ENCODE measurements around the gene LRRIQ1. TPM values are rescaled to one million over a fixed set of nuclear protein-coding genes. Genes with fewer than 3 reads are reported as not detected.

LRRIQ1 gene
- total RNA-seq, 4 donors from 2014 or later: 0.44 TPM; not detected in 3

DNA sequence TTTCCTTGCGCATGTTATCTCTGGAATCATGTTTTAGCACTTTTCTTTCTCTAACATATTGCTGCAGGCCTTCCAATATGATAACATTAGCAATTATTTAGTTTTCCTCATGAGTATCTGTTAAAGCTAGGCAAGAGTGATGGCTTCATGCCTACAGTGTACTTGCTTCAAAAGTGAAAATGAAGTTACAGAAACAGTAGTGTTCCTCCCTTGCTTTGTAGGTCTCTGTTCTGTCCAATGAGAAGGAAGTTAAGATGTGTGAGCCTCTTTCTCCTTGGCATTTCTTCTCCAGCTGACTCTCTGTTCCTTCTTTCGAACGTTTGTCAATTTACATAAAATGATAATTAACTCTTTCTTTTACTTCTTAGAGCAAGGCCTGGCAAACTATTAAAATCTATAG is 22.2 kb downstream of the LRRIQ1 start:
- TF ChIP-seq, protein P1, sequence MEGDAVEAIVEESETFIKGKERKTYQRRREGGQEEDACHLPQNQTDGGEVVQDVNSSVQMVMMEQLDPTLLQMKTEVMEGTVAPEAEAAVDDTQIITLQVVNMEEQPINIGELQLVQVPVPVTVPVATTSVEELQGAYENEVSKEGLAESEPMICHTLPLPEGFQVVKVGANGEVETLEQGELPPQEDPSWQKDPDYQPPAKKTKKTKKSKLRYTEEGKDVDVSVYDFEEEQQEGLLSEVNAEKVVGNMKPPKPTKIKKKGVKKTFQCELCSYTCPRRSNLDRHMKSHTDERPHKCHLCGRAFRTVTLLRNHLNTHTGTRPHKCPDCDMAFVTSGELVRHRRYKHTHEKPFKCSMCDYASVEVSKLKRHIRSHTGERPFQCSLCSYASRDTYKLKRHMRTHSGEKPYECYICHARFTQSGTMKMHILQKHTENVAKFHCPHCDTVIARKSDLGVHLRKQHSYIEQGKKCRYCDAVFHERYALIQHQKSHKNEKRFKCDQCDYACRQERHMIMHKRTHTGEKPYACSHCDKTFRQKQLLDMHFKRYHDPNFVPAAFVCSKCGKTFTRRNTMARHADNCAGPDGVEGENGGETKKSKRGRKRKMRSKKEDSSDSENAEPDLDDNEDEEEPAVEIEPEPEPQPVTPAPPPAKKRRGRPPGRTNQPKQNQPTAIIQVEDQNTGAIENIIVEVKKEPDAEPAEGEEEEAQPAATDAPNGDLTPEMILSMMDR (IDR thresholded peaks at IDR 0.05; ENCODE audit: low read depth): no peak

- TF ChIP-seq, protein P1 (IDR thresholded peaks at IDR 0.05; ENCODE audit: low read depth): no peak
Observed at GRCh38 chr12:85059594-85059993, 23.4 kb downstream of the LRRIQ1 start.

DNA sequence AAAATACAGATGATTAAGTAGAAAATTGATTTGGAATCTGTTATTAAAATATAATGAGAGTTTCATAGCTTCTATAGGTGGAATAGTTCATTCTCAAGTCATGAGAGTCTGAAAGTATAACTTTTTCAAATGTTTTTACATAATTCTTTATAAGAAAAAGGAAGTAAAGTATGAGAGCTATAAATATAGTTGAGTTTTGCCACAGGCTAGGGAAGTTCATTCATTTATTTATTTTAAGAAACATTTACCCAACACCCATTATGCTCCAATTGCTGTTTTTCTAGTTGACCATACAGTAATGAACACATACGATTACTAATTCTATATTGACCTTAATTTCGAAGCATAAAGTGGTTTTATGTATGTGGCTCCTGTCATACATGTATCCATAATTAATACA is 24.8 kb downstream of the LRRIQ1 start:
- TF ChIP-seq, protein P1 (IDR thresholded peaks at IDR 0.05; ENCODE audit: low read depth): no peak

GRCh38 chr12:85065837-85066482 is 29.8 kb downstream of the LRRIQ1 start:
- TF ChIP-seq, protein P1 (IDR thresholded peaks at IDR 0.05; ENCODE audit: low read depth): no peak

DNA sequence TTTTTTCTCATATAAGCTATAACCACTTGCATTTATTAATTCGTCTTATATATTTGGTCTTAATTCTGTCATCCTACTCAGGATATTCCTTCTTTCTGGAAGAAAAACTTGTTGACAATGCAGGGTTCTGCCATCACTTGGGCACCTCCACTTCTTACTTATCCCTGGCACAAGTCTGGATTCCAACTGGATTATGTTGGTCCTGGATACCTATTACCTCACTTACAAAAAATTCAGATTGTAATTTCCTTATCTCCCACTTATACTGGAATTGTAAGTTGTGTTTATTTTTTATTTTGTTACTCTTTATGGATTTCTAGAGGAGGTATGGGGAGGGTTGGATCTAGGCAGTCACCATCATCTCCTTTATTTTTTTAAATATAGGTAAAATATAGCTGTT is 36.7 kb downstream of the LRRIQ1 start:
- TF ChIP-seq, protein P1 (IDR thresholded peaks at IDR 0.05; ENCODE audit: low read depth): no peak

- TF ChIP-seq, protein P1 (IDR thresholded peaks at IDR 0.05; ENCODE audit: low read depth): no peak
Observed at GRCh38 chr12:85076688-85077430, 40.7 kb downstream of the LRRIQ1 start.

DNA sequence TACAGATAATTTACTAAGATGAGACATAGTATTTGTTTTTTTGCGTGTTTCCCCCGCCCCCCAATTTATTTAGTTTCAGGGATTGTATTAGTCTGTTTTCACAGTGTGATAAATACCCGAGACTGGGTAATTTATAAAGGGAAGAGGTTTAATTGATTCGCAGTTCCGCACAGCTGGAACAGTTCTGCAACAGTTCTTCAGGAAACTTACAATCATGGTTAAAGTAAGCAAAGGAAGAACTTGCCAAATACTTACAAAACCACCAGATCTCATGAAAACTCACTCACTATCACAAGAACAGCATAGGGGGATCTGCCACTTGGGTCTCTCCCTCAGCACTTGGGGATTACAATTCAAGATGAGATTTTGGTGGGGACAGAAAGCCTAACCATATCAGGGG is 48.9 kb downstream of the LRRIQ1 start:
- TF ChIP-seq, protein P1 (IDR thresholded peaks at IDR 0.05; ENCODE audit: low read depth): no peak
